Gastroesophageal sphincter (tissue), 3 donors: ENCODE measurements around the gene TMEM131.

Source experiments
- EP300 ChIP-seq: sonication (generic); formaldehyde crosslinking; IDR thresholded peaks from one replicate; pipeline ENCODE4 v1.6.1; 2017; ENCODE audit warnings: antibody characterized with exemption, mild to moderate bottlenecking
- POLR2A ChIP-seq, 2 donors: fragments of 450-650 bp; IDR thresholded peaks; one replicate each; pipeline ENCODE4 v1.6.1; 2017; ENCODE audit warnings: antibody characterized with exemption in 2 of 2, mild to moderate bottlenecking in 2 of 2, moderate library complexity in 1 of 2
- POLR2AphosphoS5 ChIP-seq: sonication (generic); formaldehyde crosslinking; IDR thresholded peaks from one replicate; pipeline ENCODE4 v1.6.1; 2017; ENCODE audit warnings: antibody characterized with exemption
- TF ChIP-seq, protein P1 (sequence below), 4 experiments: fragments of 200-600 bp in 2 of 4; fragments of 450-650 bp in 2 of 4; sonication (generic) in 1 of 4; IDR thresholded peaks; one replicate each; pipeline ENCODE4 v1.5.1; 2017 to 2019; ENCODE audit warnings: antibody characterized with exemption in 4 of 4, mild to moderate bottlenecking in 2 of 4, moderate library complexity in 2 of 4

DNA sequence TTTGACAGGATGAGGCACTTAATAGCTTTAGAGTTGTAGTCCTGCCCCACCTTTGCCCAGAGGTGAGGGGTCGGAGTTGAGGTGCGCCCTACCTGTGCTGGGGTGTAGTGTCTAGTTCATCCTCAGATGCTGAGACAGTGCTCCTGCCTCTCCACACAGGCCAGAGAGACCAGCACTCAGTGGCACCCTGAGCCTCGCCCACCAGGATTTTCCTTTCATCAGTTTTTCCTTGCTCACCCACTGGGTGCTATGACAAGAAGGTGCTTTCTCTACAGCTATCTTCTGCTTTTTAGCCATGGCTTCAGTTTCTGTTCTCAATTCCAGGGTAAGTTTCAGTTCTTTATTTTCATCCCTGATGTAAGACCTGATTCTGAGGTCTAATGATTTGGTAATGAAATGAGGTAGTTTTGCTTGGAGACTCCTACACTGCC is 16.8 kb upstream of the TMEM131 start:
- TF ChIP-seq POLR2A (IDR thresholded peaks at IDR 0.05): no peak
- TF ChIP-seq, protein P1, sequence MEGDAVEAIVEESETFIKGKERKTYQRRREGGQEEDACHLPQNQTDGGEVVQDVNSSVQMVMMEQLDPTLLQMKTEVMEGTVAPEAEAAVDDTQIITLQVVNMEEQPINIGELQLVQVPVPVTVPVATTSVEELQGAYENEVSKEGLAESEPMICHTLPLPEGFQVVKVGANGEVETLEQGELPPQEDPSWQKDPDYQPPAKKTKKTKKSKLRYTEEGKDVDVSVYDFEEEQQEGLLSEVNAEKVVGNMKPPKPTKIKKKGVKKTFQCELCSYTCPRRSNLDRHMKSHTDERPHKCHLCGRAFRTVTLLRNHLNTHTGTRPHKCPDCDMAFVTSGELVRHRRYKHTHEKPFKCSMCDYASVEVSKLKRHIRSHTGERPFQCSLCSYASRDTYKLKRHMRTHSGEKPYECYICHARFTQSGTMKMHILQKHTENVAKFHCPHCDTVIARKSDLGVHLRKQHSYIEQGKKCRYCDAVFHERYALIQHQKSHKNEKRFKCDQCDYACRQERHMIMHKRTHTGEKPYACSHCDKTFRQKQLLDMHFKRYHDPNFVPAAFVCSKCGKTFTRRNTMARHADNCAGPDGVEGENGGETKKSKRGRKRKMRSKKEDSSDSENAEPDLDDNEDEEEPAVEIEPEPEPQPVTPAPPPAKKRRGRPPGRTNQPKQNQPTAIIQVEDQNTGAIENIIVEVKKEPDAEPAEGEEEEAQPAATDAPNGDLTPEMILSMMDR (IDR thresholded peaks at IDR 0.05): no peak
- TF ChIP-seq POLR2AphosphoS5: no peak
- TF ChIP-seq EP300: no peak
